Measurements from ENCODE around the gene HACL1.

GRCh38 chr3:15523660-15524417, 77.5 kb downstream of the HACL1 start:
- TF ChIP-seq YY1 (IDR thresholded peaks at IDR 0.05; ENCODE audit: insufficient read depth, insufficient read length) (no peak), SUZ12 (IDR thresholded peaks at IDR 0.05; ENCODE audit: extremely low read depth, insufficient read depth, insufficient read length) (no peak)

Data from NT2/D1 (cell line).